Measurements from ENCODE around the gene SEPTIN7.
"Not testable (repeated sequence)": the region's sequence is repeated elsewhere in the genome, so short reads cannot be mapped to it uniquely, and the experiment has no call there.

SEPTIN7 gene

DNA sequence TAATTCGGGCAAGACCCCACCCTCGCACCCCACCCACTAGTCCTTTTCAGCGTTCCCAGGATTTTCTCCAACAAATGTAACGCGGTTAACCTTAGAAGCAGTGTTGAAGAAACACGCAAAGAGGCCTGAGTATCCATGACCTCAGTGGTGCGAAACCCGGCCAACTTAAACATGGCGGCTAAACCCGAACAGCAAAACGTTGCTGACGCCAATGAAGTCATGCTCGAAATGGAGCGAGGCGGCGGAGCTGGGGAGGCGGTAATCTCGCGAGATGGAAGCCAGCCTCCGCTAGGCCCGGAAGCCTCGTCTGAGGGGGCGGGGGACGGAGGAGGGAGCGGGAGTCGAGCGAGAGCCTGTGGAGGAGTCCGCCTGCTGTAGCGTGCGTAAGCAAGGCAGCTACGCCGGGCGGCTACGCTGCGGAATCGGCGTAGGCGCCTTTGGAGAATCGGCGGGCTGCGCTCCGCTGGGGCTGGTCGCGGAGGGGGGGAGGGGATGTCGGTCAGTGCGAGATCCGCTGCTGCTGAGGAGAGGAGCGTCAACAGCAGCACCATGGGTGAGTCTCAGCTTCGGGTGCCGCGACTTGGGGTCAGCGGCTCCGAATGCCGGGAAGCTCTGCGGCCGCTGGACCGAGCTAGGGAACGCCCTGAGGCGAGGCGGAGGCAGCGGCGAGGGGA is at the start of gene SEPTIN7:
Gene SEPTIN7 (plus strand): TSS at position 340 of the 674 bp plus-strand sequence. CDS start 153 bp downstream, at position 493.
- DNase-seq = peak; percentile 99

DNA sequence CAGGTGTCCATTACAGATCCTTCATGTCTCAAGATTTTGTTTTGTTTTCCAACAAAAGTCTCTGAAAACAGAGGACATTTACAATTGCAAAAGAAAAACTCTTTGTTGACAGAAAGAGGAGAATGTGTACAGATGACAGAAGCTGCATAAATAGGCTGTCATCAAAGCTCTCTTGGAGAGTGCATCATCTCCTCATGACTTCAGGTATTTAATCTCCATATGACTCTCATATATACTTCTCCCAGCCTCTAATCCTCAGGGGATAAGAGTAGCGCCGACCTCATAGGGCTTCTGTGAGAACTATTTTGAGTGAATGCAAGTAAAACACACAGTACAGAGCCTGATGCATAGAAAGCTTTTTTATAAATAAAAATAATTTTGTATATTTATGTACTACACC is 48.1 kb upstream of the SEPTIN7 start:
- no peak for DNase-seq

DNA sequence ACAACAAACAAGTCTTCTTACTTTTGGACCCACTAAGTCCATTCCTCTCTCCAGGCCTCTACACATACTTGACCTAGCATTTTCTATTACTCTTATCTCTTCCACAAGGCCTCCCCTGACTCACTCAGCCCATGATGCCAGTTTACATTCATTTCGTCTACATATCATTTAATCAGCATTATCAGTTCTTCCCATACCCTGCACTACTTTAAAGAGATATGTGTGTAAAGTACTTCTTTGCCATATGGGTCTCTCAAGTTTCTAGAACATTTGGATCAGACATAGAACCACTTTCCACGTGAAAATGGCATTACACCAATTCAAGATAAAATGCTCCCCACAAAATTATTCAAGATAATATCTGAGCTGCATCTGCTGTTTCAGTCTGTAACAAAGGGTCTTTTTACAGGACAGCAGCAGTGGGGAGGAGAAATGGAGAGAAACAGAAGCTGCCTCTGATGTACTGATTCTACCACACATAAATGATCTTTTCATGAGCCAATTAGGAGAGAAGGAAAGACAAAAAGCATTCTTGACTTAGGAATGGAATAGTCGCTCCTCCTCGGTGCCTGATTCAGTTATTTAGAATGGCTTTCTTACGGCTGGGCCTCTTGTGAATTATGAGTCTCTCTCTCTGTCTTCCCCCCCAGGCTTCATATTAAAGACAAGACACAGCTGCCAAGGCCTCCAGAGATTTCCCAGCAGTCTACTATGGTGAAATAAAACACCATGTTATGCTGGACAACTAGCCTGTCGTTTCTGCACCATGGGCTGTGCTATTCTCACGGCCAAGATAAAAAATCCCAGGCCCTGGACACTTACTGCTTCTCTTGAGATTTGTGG is 46.9 kb upstream of the SEPTIN7 start:
- DNase-seq = no peak

DNA sequence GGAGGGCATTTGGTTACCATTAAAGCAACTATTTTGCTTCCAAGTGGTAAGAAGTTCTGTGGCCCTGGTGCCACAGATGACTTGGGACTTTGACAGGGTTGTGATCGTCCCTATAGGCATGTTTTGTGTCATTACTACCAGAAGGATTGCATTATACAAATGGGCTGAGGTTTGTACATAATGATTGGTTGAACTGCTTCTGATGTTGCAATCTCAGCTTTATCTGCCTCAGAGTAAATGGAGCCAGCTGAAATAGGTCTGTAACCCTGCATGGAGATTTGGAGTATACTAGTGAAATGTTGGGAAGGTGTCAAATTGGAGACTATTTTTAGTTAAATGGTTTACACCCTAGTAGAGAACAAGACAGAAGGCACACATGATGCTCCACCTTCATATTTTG is 46.1 kb upstream of the SEPTIN7 start:
- DNase-seq = no peak

DNA sequence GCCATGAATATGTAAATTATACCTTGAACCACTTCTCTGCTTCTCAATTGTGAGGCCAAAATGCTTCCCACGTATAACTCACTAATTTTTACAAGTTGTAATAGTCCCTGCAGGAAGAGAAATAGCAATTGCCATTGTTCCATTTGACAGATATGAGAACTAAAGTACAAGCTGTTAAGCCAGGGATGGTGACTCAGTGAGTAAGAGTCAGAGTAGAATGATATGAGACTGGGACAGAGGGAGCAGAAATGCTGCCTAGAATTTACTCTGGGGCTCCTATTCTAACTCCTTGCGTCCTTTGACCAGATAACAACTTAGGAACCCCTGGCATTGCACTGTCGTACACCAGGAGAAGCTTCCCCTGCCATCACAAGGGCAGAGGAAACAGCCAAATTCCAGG is 45.1 kb upstream of the SEPTIN7 start:
- no peak for DNase-seq

DNA sequence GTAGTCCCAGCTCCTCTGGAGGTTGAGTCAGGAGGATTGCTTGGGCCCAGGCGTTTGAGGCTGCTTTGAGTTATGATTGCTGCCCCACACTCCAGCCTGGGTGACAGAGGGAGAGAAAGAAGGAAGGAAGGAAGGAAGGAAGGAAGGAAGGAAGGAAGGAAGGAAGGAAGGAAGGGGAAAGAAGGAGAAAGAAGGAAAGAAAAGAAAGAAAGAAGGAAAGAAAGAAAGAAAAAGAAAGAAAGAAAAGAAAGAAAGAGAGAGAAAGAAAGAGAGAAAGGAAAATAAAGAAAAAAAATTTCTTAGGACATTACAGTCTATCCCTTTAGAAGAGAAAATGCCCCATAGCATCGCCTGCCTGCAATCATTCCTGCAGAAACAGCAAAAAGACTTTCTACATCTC is 44.4 kb upstream of the SEPTIN7 start:
- not testable (repeated sequence) for DNase-seq

DNA sequence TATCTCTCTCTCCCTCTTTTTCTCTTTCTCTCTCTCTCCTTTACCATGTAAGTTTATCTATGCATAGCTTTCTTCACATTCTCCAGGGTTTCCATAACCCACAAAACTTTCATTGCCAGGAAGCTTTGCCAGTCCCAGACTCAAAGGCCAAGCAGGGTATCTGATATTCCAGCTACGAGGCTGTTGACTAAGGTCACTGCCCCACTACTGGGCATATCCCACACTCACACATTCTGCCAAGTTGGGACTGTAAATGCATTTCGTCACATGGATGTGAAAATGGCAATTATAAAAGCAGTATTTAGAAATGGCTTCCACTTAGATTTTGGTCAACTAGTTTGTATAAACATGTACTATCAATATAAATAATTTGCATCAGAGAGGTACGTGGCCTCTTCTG is 43.3 kb upstream of the SEPTIN7 start:
- no peak for DNase-seq

DNA sequence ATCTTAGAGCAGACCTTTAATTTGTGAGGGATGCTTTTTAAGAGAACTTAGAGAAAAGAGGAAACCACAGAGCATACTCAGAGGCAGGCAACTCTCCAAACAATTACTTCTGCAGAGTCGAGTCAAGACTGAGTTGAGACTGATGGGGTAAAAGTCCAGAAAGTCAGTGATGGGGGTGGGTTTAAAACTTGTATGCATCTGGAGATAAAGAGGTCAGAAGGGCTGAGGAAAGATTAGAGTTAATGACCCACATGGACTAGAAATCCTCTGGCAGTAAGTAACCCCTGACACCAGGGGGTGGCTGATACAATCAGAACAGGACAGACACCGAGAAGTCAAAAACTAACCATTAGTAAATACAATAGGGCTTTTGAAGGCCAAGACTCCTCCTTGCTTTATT is 42.4 kb upstream of the SEPTIN7 start:
- DNase-seq = no peak

DNA sequence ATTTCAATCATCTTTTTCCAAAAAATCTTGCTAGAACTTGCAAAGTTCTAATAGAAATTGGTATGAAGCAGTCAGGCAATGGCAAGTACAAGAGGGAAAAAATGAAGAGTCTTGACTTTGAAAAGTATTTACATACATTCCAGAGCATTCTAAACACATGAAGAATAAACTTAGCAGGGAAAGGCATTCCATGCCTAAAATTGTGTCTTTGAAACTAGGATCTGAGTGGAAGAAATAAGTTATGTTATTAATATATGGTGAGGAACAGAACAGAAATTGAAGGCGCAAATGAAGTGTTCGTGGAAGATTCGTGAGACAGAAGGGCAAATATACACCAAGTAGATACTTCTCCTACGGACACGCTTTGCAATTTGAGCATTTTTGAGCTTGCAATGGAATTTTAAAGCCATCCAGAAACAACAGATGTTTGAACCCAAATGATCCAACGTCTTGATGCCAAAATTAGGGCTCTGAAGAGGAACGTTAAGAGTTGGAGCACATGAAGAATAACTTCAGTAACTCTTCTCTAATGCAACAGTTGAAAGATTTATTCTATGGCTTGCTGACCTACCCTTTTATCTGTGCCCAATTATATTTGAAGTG is 40.6 kb upstream of the SEPTIN7 start:
- no peak for DNase-seq

DNA sequence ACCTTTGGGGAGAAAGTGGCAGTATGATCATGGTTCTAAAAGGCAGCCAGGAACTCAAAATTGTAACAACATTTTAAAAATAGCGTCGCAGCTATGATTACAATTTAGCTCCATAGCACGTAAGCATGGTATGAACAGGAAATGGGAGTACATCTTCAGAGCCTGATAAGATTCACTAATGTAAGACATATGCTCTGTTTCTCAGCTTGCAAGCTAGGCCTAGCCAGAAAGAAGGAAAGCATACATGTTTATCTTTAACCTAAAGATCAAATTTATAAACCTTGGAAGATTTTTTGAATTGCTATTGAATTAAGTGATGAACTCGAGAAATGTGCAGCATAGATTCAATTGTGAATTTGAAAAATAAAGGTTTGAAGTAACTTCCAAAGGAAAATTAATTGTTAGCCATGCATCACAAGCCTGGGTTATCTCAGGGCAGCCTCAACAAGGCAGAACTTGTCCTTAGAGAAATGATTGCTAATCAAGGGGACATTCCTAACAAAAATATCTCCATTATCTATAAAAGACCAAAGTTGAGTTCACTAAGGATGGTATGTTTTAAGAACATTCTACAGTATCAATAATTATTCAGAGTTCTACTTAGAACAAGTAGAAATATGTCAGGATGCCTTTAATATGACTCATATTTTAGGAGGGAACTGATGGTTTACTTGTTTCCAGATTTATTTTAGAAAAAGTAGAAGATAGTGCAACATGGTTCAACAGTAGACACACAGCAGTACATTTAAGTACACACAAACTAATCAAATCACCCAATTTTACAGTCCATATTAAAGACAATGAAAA is 38.8 kb upstream of the SEPTIN7 start:
- DNase-seq = no peak

DNA sequence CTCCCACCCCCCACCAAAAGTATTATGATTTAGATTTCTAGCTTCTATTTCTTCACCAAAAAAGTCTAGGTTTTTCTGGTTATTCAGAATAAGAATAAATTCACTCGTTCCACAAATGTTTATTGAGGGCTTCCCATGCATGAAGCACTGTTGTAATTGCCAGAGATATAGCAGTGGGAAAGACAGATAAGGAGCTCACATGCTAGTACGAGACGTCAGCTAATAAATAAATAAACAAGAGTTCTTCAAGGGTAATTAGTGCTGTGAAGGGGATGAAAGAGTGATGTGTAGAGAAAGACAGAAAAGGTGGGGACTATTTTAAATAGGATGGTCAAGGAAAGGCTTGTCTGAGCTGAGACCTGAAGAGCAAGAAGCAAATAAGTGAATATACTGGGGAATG is 38.1 kb upstream of the SEPTIN7 start:
- no peak for DNase-seq

DNA sequence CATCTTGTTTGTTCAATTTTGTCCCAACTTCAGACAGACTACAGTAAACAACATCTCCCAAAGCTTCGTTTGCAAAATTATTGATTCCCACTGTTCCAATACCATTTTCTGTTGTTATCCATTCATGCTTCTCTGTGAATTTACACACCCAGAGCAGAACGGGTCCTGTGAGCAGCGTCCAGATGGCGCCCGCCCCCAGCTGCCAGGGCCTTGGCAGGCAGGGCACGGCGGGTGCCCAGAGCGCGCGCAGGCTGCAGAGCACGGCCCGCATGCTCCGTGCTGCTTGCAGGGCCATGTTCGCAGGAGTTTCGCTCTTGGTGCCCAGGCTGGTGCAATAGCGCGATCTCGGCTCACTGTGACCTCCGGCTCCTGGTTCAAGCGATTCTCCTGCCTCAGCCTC is 32.5 kb upstream of the SEPTIN7 start:
- DNase-seq = no peak

DNA sequence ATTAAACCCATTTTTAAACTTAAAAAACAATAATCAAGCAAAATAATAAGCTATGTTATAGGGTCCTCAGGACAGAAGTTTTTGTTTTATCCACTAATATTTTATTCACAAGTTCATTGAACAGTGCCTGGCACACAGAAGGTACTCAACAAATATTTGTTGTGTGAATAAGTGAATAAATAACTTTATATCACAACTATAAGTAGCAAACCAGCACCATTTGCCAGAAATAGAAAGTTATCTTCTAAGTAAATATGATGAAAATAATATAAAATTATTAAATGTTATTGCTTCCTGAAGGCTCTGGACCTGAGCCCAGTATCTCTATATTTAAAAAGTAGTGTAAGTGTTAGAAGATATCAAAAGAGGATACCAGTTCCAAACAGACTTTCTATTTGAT is 29.1 kb upstream of the SEPTIN7 start:
- DNase-seq = no peak

DNA sequence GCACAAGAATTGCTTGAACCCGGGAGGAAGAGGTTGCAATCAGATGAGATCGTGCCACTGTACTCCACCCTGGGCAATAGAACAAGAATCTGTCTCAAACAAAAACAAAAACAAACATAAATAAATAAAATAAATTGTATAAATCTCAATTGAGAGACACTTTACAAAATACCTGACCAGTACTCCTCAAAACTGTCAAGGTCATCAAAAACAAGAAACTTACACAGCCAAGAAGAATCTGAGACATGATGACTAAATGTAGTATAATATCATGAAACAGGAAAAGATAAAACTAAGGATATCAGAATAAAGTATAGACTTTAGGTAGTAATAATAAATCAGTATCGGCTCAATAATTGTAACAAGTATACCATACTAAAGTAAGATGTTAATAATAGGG is 26.9 kb upstream of the SEPTIN7 start:
- no peak for DNase-seq

DNA sequence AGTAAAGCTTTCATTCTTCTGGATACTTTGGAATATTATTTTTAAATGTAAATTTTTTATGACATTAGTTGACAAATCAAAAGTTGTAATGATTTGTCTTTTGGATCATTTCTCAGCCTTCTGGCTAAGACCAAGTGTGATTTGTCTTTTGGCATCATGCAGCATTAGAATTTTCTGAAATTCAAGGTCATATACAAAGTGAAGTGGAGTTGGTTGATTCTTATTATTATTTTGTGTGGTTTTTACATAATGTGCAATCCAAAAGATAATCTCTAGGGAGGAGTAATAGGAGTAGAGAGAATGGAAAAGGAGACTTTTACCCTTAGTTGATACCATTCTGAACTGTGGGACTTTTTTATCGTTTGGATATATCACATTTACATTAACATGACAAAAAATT is 24.2 kb upstream of the SEPTIN7 start:
- DNase-seq = no peak

DNA sequence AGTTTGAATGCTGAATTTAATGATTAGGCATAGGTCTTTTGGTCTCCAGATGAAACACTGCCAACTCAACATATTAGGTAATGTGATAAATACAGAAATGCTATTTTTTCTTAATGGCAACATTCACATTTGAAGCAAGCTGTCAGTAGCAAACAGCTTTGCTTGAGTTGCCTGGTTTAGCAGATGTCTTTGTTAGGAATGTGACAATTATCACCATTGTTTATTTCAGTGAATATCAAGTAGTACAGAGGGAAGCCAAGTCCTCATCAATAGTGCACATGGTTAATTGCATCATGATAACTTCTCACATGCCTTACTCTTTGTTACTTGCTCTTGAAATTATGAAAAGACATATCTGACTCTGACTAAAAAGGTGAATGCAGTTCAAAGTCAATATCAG is 23.7 kb upstream of the SEPTIN7 start:
- no peak for DNase-seq

DNA sequence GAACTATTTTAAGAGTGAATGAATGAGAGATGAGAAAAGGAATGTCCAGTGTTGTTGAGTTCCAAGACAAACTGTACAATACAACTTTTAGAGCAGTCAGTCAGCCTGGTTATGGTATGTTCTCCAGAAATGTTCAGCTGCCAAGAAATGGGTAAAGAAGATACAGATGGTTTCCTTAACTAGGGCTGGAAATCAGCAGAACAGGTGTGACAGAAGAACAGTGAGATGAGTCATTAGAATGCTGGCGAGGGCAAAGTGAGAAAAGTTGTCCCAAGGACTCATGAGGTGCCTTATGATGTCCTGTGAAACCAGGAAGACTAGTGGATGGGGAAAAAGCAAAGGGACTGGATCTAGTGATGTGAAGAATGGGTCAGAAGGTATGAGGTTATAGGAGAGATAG is 20.8 kb upstream of the SEPTIN7 start:
- DNase-seq = no peak

DNA sequence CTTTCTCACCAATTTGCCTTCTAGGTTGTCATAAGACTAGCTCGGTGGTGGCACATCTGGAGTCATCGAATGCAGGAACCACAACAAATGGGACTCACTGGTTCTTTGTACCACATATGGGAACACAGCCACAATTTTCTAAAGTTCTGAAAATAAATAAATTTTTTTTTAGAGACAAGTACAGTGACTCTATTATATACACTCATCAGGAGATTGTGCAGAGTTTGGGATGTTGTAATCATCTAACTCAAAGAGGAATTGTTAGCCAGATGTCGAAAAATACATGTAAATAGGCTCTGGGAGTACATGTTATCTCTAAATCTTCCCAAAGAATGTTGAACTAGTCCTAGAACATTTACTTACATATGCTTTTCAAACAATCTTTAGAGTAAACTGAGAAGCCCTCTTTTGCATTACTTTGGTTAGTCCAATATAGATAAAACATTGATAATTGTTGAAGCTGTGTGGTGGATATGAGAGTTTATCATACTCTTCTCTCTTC is 19.6 kb upstream of the SEPTIN7 start:
- no peak for DNase-seq

DNA sequence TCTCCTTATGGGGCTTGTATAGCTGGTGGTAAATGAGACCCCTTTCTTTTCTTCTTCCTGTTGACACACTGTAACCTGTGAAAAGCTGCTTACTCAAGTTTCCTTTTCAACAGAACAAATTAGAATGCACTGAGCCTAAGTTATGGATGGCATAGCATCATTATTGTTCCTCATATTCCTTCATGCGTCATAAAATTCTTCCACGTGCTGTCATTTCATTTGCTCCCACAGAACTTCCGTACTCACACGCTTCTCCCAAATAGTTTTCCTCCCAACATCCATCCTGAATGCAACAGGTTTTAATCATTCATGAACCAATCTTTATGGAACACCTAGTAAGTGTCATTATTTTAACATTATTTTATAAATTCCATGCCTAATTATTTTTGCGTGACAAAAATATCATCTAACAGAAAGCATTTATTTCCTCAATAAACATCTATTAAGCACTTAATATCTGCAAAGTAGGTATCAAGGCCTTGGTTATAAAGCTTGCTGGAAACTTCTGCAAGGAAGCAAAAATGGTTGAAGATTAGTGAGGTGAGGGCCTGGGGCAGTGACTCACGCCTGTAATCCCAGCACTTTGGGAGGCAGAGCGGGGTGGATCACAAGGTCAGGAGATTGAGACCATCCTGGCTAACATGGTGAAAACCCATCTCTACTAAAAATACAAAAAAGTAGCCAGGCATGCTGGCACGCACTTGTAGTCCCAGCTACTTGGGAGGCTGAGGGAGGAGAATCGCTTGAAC is 18.9 kb upstream of the SEPTIN7 start:
- no peak for DNase-seq

DNA sequence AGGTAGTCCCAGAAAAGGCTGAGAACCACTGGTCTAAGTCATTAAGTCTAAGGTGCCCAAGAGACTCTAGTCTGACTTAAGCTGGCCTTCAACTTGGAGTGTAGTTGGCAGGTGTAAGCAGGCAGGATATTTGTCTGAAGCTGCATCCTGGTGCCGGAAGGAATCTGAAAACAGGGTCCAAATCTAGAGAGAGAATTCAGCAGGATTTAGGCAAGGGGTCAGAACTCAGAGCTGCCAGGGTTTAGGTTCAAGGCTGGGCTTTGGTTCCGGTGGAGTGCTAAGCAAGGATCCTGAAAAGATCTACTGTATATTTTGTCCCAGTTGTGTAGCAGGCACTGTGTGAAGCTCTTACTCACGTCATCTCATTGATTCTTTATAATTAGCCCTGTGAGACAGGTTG is 16.5 kb upstream of the SEPTIN7 start:
- no peak for DNase-seq

DNA sequence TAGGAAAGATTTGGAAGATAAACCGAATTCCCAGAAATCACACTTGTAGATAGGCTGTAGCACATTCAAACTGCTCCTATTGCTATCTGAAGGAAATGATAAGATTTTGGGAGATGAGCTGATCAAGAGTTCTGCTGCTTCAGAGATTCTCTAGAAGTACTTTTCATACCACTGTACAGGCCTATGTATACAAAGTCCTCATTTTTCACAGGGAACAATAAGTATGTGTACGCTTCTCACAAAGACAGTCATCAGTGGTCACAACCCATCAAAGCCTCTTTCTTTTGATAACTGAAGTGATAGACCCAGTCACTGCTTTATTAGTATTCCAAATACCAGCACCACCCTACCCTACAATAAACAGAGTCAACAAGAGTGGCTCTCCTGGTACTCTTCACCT is 15.6 kb upstream of the SEPTIN7 start:
- DNase-seq = no peak

DNA sequence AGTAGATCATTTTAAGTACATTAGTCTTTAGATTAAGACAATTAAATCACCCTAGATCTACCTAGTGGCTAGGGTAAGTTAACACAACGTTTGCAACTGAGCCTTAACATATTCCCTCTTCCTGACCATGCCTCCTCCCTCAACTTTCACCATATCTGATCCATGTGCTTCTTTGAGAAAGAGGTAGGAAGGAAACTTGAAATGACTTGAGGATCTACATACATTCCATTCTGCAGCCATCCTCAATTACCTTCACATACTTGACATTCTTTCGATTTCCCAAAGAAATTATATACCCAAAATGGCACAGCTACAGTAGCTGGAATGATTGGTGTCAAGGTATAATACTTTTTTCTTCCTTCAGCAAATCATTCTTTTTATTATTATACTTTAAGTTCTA is 12.9 kb upstream of the SEPTIN7 start:
- DNase-seq = no peak

Measured in NCI-H2029 (cell line).